BJ (cell line): Measurements from ENCODE around the gene ECHDC3. TPM values are rescaled to one million over a fixed set of nuclear protein-coding genes. Genes with fewer than 3 reads are reported as not detected.
A peak's percentile ranks its signal among the peaks of the same experiment; 100 is the strongest.

ENCODE experiments used
- CTCF ChIA-PET: fragments of 350-600 bp; formaldehyde crosslinking; extraction: SDS; loops from one replicate; lab custom pipeline; 2021; ENCODE audit warnings: antibody characterized with exemption, inconsistent platforms; lab: Yijun Ruan, JAX
- POLR2A ChIA-PET: fragments of 300-600 bp; sonication (Branson Sonifier 250); formaldehyde crosslinking; extraction: SDS; loops from one replicate; lab custom pipeline; 2021; ENCODE audit warnings: antibody characterized with exemption; lab: Charles Lee
- DNase-seq: peaks from one replicate; pipeline ENCODE4 v3.0.0-alpha.2; 2011; ENCODE audit warnings: low read depth
- H3K27me3 ChIP-seq: 2 replicates; pipeline ENCODE4 v1.6.0; 2011; ENCODE audit warnings: low read length; ENCODE audit not compliant: control insufficient read depth, insufficient read depth
- H3K36me3 ChIP-seq: 2 replicates; pipeline ENCODE4 v1.5.1; 2011; ENCODE audit warnings: low read length; ENCODE audit not compliant: control insufficient read depth, insufficient read depth
- H3K4me3 ChIP-seq: 2 replicates; pipeline ENCODE4 v1.5.1; 2011; ENCODE audit warnings: low read depth, mild to moderate bottlenecking, control low read depth, low read length
- CTCF ChIP-seq: IDR thresholded peaks from 2 replicates; pipeline ENCODE4 v1.5.1; 2011; ENCODE audit warnings: low read depth, mild to moderate bottlenecking, control low read depth, inconsistent platforms, low read length, moderate library complexity; ENCODE audit not compliant: insufficient read depth
- polyA plus RNA-seq: library from polyadenylated mRNA; depleted of rRNA; stranded (reverse); fragments of >200 nt; gene quantifications from 2 replicates; pipeline ENCODE4 v1.2.3, GENCODE V29; 2011

Gene ECHDC3
- polyA plus RNA-seq, 1 experiment: 13.4 TPM

DNA sequence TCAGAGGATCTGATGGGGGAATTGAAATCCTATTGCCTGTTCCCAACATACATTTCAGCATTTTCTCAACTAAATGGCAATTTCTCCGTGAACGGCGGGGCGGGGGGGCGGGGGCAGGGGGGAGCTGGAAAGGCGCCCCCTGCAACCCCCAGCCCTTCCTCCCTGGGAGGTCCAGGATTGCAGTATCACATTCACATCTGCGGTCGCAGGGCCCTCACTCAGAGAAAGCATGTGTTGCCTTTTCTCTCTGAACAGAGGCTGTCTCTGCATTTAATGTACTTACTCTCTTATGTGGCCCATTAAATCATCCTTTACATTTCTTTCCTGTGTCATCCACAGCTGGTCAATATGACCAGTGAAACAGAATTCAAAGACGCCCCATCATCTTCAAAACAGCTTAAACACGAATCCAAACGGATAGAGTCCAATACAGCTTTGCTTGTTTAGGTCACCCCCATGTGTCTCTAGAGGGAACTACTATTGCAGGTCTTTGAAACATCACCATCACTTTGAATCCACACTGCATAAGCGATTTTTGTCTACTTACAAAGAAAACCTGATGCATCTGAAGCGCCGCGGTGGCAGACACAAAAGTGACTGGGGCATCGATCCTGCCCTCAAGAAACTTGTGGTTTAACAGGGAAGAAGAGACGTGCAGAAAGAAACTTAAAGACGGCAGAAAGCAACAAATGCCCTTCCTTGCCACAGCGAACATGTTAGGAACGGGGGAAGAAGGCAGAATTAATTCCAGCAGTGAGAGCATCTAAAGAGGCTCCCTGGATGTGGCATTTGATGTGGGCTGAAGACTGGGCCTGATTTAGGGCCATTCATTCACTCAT is 17.0 kb upstream of the ECHDC3 start:
- no peak for DNase-seq
- Histone ChIP-seq H3K4me3 (no peak overlapping the region), H3K27me3 (peaks cover 5% of the 10 kb centered on the region; the same call in 1 of the 2 replicates), H3K36me3 (no peaks in the 10 kb centered on the region)
- ChIA-PET POLR2A (no interaction called here), CTCF (interaction anchor here (0.6 to 8.6 kb wide), 14 partner anchors 15 to 229 kb away, joined by 3 to 90 read pairs (median 3); partner anchors contain the start of gene ECHDC3)
- peak; percentile 81 for TF ChIP-seq CTCF

GRCh38 chr10:11725912-11726311 is 16.3 kb upstream of the ECHDC3 start:
- CTCF ChIA-PET: interaction anchor here (1.0 to 8.6 kb wide), 4 partner anchors 16 to 212 kb away, joined by 3 to 90 read pairs (median 4); partner anchors contain the start of gene ECHDC3
- no peak overlapping the region for H3K4me3 ChIP-seq
- H3K27me3 ChIP-seq: peaks cover 5% of the 10 kb centered on the region; the same call in 1 of the 2 replicates
- DNase-seq: no peak
- POLR2A ChIA-PET: no interaction called here
- no peaks in the 10 kb centered on the region for H3K36me3 ChIP-seq
- TF ChIP-seq CTCF: no peak

- ChIA-PET CTCF (interaction anchor here (1.1 to 8.6 kb wide), 2 partner anchors 12 to 214 kb away, joined by 4 to 90 read pairs; no protein-coding TSS in a partner anchor), POLR2A (no interaction called here)
- Histone ChIP-seq H3K4me3 (no peak overlapping the region), H3K27me3 (peaks cover 5% of the 10 kb centered on the region; the same call in 1 of the 2 replicates), H3K36me3 (no peaks in the 10 kb centered on the region)
- TF ChIP-seq CTCF: no peak
- DNase-seq: no peak
Measured at GRCh38 chr10:11727563-11727962, 14.6 kb upstream of the ECHDC3 start.

GRCh38 chr10:11728353-11728752 is 13.8 kb upstream of the ECHDC3 start:
- DNase-seq: no peak
- TF ChIP-seq CTCF: no peak
- ChIA-PET POLR2A (no interaction called here), CTCF (interaction anchor here (0.8 to 8.6 kb wide), 3 partner anchors 11 to 215 kb away, joined by 3 to 90 read pairs (median 4); no protein-coding TSS in a partner anchor)
- Histone ChIP-seq H3K36me3 (no peaks in the 10 kb centered on the region), H3K27me3 (peaks cover 5% of the 10 kb centered on the region; the same call in 1 of the 2 replicates), H3K4me3 (no peak overlapping the region)

- POLR2A ChIA-PET: no interaction called here
- CTCF ChIA-PET: interaction anchor here (0.7 to 8.6 kb wide), 2 partner anchors 216 to 1590 kb away, joined by 3 to 90 read pairs; no protein-coding TSS in a partner anchor
- Histone ChIP-seq H3K36me3 (no peaks in the 10 kb centered on the region), H3K4me3 (no peak overlapping the region), H3K27me3 (peaks cover 5% of the 10 kb centered on the region; the same call in 1 of the 2 replicates)
- no peak for TF ChIP-seq CTCF
- no peak for DNase-seq
Measured at GRCh38 chr10:11729790-11730315, 12.3 kb upstream of the ECHDC3 start.
